ENCODE results near the gene PLAC1.

The PLAC1 gene

GRCh38 chrX:134658002-134658759 lies at the start of gene PLAC1:
PLAC1 (minus strand) TSS chrX:134658471; CDS start chrX:134566682, 91,789 bp downstream.
- DNase-seq, result no peak

DNA sequence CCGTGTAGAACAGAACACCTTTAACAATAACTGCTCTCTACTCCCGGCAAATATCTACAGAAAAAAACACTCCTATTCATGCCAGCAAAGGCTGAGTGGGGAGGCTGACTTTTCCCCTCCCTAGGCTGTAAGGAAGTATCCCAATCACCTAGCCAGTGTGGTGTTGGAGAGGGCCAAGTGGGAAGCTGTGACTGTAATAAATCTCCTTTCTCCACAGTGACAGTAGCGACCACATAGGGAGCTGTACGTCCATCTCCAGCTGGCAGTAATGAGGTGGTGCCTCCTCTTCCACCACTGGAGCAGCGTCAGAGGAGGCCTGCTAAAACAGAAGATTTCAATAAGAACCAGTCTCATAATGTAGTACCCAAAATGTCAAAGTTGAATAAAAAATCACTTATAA lies 47.9 kb upstream of the PLAC1 start:
- no peak for DNase-seq

DNA sequence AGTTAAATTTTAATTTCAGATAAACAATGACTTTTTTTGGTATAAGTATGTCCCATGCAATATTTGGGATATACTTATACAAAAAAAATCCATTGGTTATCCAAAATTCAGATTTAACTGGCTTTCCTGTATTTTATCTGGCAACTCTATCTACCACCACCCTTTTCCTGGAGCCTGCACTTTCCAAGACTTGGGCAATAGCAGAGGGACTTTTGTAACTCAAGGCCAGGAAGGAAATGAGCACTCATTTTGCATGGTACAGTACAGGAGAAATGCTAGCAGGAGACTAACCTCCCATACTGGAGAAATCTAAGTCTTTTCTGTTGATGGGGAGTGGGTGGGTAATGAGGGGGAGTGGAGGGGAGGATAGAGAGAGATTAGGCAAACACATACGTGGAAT lies 37.7 kb upstream of the PLAC1 start:
- DNase-seq, result no peak

GRCh38 chrX:134694333-134695322 lies 36.4 kb upstream of the PLAC1 start:
- no peak for DNase-seq

- DNase-seq, result no peak
These were observed 35.4 kb upstream of the PLAC1 start for GRCh38 chrX:134693644-134694043.

GRCh38 chrX:134692990-134693389 lies 34.7 kb upstream of the PLAC1 start:
- DNase-seq, result no peak

DNA sequence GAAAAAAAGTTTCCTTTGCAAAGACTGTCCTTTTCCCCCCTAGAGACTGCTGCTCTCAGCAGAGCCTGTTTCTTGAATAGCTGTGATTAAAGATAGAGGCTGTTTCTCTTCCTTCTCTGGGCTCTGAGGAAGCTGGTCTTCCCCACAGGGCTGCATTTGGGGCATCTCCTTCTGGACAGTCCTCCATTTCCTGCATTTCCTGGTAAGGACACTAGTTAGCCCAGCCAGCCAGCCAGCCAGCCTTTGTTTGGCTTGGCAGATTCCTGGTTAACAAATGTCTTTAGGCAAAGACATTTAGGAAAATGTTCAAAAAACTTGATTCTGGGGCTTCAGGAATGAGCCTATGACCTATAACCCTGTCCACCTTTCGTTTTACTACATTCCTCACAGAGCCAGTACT lies 34.0 kb upstream of the PLAC1 start:
- no peak for DNase-seq

DNA sequence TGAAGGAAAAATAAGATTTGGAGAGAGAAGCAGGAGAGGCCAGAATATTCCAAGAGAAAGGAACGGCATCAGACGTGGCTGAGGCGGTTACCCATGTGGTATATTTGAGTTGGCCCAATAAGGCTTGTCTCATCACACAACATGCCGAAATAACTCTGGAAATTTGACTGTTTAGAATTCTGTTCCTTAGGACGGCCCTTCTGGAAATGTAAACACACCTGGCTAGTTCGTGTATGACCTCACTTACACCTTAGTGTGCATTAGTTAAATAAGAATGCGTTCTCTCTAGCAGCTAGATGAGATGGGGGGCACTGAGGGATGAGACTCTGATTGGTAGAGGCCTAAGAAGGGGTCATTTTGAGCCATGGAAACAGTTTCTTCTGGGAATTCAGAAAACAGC lies 33.2 kb upstream of the PLAC1 start:
- DNase-seq, result no peak

- no peak for DNase-seq
These were observed 30.6 kb upstream of the PLAC1 start for GRCh38 chrX:134688839-134689238.

GRCh38 chrX:134688031-134688823 lies 30.0 kb upstream of the PLAC1 start:
- no peak for DNase-seq

- no peak for DNase-seq
These were observed 27.4 kb upstream of the PLAC1 start for GRCh38 chrX:134685668-134686067.

DNA sequence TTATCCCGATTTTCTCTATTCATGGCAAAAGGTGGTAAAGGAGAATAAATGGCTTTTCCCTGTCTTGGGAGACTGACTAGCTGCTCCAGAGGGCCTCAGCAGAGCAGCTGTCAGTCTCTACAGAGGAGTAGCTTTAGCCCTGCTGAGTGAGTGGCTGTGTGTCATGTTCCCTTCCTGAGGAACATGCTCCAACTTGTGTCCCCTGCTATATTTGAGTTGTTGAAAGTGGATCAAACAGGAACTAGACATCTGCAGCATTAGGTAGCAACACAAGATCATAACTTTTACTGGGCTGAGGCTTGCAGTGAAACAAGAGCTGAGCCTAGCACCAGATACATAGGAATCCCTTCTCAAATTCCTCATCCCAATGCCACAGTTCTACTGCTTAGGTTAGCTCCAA lies 26.7 kb upstream of the PLAC1 start:
- no peak for DNase-seq

GRCh38 chrX:134683351-134684005 lies 25.2 kb upstream of the PLAC1 start:
- DNase-seq, result no peak

- no peak for DNase-seq
These were observed 23.8 kb upstream of the PLAC1 start for GRCh38 chrX:134682081-134682480.

GRCh38 chrX:134679644-134680043 lies 21.4 kb upstream of the PLAC1 start:
- no peak for DNase-seq

- DNase-seq, result no peak
These were observed 20.9 kb upstream of the PLAC1 start for GRCh38 chrX:134679221-134679620.

- DNase-seq, result no peak
These were observed 19.1 kb upstream of the PLAC1 start for GRCh38 chrX:134677332-134677731.

DNA sequence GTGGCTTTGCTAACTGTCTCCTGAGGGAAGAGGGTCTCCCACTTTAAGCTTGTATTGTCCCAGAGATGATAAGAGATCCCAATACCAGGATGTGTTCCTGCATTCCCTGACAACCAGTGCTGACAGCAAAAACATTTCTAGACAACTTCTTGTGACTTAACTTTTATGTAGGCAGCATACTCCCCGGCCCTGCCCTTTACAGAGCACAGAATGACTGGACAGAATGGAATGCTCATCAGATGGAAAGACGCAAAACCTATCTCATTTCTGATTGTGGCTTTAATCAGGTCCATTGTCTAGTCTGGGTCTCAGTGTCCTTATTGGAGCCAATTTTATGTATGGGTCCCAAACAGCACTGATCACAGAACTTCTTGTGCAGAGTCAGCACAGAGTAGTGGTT lies 18.2 kb upstream of the PLAC1 start:
- no peak for DNase-seq

GRCh38 chrX:134673123-134673522 lies 14.9 kb upstream of the PLAC1 start:
- DNase-seq, result no peak

DNA sequence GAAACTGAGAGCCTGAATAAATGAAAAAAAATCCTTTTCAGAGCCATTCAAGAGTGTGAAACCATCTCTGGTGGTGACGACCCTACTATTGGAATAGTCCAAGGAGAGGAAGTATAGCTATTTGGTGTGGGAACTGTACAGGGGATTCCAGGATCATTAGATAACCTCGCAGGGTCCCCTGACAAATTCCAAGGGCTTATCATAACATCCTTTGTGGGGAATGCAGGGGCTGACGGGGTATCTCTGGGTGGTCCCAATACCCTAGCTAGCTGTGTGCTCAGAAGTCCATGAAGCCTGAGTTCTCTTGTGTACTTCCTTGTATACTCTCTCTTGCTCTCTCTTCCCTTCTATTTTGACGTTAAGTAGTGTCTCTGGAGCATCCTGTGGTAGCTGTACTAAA lies 13.8 kb upstream of the PLAC1 start:
- DNase-seq, result no peak

GRCh38 chrX:134671294-134671693 lies 13.0 kb upstream of the PLAC1 start:
- DNase-seq, result no peak

GRCh38 chrX:134670134-134670924 lies 12.1 kb upstream of the PLAC1 start:
- no peak for DNase-seq
